Astrocyte of the spinal cord (primary cell): ENCODE results near the gene ADAMTS2.

Experiments
- DNase-seq: peaks from one replicate; pipeline ENCODE4 v3.0.0; 2011; ENCODE audit warnings: low read depth, low spot score
- H3K4me3 ChIP-seq: 2 replicates; pipeline ENCODE4 v1.5.1; 2011; ENCODE audit warnings: low read depth, mild to moderate bottlenecking, low read length, moderate library complexity
- in situ Hi-C: cut with HindIII; loops from 2 replicates; pipeline ENCODE4 v1.10.0; 2017; ENCODE audit warnings: low sequenced_read_pairs
- TF ChIP-seq, protein P1 (sequence below): IDR thresholded peaks from 2 replicates; pipeline ENCODE4 v1.5.1; 2012; ENCODE audit warnings: low read depth, mild to moderate bottlenecking, low read length, inconsistent platforms

Gene ADAMTS2

DNA sequence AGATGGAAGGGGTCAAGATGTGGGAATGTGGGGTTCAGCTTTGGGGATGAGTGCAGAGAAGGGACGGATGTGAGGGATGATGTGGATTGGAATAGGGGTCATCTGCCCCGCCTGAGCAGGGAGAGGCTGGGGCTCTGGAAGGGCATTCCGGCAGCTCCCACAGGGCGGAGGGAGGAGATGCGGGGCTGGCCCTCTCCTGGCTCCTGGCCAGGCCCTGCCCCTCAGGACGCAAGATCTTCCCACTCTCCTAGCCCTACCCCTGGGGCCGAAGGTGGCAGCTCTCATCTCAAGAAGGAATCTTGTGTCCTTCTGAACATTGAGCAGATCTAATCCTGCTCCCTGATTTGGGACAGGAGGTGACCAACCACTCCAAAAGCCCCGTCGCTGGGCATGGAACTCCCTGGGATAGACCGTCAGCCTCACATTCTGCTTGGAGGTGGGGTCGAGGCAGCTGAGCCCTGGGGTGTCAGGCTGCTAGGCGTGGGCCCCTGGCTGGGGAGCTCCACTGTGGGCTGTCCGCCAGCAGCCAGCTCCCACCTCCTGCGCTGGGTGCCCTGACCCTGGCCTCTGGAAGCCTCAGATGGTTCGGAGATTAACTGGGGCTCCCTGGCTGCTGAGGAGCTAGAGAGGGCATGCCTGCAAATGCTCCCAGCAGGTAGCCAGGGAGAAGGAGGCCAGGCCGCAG is 159.9 kb downstream of the ADAMTS2 start:
- no peak for DNase-seq
- no peak overlapping the region for H3K4me3 ChIP-seq
- TF ChIP-seq, protein P1, sequence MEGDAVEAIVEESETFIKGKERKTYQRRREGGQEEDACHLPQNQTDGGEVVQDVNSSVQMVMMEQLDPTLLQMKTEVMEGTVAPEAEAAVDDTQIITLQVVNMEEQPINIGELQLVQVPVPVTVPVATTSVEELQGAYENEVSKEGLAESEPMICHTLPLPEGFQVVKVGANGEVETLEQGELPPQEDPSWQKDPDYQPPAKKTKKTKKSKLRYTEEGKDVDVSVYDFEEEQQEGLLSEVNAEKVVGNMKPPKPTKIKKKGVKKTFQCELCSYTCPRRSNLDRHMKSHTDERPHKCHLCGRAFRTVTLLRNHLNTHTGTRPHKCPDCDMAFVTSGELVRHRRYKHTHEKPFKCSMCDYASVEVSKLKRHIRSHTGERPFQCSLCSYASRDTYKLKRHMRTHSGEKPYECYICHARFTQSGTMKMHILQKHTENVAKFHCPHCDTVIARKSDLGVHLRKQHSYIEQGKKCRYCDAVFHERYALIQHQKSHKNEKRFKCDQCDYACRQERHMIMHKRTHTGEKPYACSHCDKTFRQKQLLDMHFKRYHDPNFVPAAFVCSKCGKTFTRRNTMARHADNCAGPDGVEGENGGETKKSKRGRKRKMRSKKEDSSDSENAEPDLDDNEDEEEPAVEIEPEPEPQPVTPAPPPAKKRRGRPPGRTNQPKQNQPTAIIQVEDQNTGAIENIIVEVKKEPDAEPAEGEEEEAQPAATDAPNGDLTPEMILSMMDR = no peak
- in situ Hi-C loops = no loop called here

DNA sequence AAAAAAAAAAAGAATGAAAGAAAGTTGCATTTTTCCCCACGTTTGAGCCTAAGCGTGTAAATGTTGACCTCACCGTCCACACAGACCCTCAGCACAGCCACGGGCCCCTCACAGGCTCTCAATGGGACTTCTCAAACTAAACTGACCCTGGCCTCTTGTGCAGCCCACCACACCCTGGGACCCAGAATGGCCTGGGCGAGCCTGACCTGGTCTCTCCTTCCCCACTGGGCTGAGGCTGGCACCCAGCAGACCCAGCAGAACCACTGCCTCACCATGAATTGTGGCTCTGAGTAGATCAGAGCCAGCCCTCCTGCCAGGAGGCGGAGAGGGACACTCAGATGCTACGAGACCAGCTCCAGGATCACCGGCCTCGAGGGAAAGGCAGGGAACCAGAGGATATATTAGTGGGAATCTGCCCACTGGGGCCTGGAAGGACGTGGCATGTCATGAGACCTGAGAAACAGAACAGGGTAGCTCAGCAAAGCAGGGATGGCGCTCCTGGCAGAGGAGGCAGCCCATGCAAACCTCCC is 160.7 kb downstream of the ADAMTS2 start:
- H3K4me3 ChIP-seq = no peak overlapping the region
- no peak for DNase-seq
- in situ Hi-C loops = no loop called here
- TF ChIP-seq, protein P1 = no peak

DNA sequence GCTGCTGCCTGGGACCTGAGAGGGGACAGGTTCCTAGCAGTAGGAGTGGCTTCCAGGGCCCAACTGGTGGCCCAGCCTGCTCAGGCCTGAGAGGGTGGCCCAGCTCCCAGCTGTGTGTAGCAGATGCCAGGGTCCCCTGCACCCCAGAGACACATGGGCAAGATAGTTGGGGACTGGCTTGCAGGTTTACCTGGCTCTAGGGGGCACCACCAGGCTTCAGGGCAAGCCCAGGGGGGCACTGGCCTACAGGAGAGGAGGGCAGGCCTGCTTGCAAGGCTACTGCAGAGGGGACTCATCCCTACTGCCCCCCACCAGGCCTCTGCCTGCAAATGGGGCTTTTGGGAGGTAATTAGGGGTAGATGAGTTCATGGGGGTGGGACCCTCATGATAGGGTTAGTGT is 161.8 kb downstream of the ADAMTS2 start:
- in situ Hi-C loops = no loop called here
- TF ChIP-seq, protein P1 = no peak
- DNase-seq = no peak
- H3K4me3 ChIP-seq = no peak overlapping the region

DNA sequence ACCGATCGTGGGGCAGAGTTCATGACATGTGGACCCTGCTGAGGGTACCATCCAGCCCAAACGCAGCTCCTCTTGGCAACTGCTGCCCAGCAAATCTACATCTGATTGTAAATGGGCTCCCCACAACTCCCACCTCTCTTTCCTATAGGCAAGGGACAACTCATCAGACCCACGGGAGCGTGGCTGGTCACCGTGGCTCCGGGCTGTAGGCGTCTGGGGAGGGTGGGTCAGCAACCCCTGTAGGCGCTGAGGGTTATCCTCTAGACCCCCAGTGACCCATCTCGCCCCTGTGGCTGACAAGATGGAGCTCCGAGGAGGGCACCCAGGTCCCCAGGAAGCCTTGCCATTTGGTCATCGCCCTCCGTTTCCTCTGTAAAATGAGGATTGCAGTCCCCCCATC is 162.7 kb downstream of the ADAMTS2 start:
- TF ChIP-seq, protein P1 = no peak
- H3K4me3 ChIP-seq = no peak overlapping the region
- no peak for DNase-seq
- in situ Hi-C loops = no loop called here

DNA sequence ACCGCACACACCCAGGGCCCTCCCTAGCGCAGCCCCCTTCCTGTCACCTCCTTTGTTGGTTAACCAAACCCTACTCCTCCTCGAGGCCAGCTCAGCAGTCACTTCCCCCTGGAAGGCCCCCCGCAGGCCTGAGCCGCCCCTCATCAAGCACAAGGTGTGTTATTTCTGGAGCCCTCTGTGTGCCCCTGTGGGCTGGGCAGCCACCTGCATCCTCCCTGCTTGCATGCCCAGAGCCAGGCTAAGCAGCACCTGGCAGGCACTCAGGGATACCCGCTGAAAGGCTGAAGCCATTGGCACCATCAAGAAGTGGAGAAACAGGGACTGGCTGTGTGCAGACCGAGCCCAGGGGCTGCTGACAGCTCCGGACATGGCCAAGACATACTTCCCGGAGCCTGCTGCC is 163.3 kb downstream of the ADAMTS2 start:
- in situ Hi-C loops = no loop called here
- no peak overlapping the region for H3K4me3 ChIP-seq
- no peak for DNase-seq

DNA sequence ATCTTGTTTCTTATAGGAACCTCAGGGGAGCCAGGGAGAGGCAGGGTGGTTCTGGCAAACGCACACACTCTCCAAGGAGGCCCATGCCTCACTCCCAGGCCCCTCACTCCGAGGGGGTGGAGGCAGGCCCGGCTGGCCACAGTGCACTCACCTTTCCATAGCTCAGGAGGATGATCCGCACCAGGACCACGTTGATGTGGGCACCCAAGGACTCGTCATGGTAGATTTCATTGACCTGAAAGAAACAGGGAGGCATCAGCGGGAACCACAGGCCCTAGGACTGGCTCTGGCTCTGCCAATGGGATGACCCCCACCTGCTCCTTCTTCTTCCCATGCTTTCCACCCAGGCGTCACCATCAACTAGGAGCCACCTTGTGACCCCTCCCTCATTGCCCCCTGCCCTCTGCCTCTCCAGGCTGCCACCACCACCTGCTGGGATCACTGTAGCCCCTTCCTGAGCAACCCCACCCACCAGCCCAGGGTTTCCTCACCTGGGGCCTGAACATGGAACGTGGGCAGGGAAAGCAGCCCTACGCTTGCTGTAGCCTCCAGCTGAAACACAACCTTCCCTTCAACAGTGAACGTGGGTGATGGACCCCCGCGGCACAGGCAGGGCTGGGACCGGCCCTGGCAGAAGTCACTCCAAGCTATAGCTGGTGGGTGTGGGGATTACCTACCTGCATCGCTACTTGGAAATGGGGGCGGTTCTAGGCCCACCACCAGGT is 164.2 kb downstream of the ADAMTS2 start:
- H3K4me3 ChIP-seq = no peak overlapping the region
- in situ Hi-C loops = no loop called here
- TF ChIP-seq, protein P1 = no peak
- no peak for DNase-seq

More for the DNA sequence above, 163.3 kb downstream of the ADAMTS2 start:
- TF ChIP-seq, protein P1 = no peak
